Putamen (tissue), 1 donor: ENCODE data around the gene ACOT13.
"Not testable (repeated sequence)": the region's sequence is repeated elsewhere in the genome, so short reads cannot be mapped to it uniquely, and the experiment has no call there.

ENCODE experiments used
- DNase-seq: peaks from one replicate; pipeline ENCODE4 v3.0.0-alpha.2; 2016; ENCODE audit warnings: low spot score

ACOT13 gene

DNA sequence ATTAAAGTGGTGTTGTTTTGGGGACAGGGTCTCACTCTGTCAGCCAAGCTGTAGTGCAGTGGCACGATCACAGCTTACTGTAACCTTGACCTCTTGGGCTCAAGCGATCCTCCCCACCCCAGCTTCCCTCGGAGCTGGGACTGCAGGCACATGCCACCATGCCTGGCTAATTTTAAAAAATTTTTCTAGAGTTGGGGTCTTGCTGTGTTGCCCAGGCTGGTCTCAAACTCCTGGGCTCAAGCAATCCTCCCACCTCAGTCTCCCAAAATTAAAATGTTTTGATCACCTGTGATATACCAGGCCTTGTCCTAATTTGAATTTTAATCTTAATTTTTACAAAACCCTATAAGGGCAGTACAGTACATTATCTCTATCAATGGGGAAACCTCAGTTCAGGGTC, 25.5 kb downstream of the ACOT13 start:
- DNase-seq = no peak

DNA sequence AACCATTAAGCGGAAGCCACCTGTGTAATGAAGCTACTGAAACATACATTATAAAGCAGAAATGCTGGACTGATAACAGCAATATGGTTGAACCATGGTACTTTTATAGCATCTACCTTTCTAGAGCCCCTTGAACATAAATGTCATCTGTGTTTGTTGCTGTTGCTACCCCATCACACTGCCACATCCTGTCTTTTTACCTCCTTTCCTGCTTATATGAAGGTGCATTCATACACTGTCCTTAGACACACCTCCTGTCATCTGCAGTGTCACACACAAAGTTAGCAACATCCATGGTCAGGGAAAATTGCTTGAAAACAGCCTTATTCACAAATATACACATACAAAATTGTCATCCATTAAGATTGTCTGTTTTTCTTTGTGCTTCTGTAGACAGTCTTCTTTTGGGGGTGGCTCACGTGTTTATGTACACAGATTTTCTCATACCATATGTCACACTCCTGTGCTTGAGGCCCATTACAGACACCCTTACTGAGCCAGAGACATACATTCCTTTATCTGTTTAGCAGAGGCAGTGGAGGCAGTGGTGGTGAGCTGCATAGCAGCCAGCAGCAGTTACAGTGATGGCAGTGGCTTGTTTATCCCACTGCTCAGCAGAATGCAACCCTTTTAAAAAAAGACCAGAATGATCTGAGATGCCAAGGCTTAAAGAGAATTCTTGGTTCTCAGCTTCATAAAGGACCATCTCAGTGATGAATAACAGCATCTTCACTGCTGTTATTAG, 26.1 kb downstream of the ACOT13 start:
- no peak for DNase-seq

- DNase-seq = no peak
These were observed 27.3 kb downstream of the ACOT13 start for GRCh38 chr6:24694198-24694597.

DNA sequence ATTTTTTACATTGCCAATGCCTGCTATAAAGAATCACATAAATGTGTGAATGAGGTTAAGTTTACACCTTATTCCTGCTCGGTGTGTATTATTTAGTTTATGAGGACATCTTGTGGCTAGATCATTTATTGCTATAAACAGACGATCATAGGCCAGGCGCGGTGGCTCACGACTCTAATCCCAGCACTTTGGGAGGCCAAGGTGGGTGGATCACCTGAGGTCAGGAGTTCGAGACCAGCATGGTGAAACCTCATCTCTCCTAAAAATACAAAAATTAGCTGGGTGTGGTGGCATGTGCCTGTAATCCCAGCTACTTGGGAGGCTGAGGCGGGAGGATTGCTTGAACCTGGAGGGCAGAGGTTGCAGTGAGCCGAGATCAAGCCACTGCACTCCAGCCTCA, 28.8 kb downstream of the ACOT13 start:
- DNase-seq = peak; percentile 28

- DNase-seq = no peak
These were observed 29.2 kb downstream of the ACOT13 start for GRCh38 chr6:24696097-24696496.

GRCh38 chr6:24699521-24700359, 32.9 kb downstream of the ACOT13 start:
- no peak for DNase-seq

- DNase-seq = no peak
These were observed 35.9 kb downstream of the ACOT13 start for GRCh38 chr6:24702720-24703282.

DNA sequence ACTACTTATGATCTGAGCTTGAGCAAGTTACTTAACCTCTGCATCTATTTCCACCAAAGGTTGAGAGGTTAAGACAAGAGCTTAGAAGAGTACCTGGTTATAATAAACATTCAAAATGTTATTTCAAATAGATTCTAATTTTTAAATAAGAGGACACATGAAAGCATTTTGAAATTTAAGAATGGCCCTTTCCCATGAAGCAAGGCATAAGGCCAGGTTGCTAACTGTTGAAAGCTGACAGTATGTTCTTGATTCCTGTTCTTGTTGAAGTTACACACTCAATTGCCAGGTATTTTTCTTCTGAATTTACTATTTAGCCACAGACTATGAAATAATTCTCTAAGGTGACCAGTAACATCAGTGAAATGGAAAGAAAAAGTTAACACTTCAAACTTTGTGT, 37.6 kb downstream of the ACOT13 start:
- DNase-seq = no peak

- no peak for DNase-seq
These were observed 41.7 kb downstream of the ACOT13 start for GRCh38 chr6:24708612-24709011.

DNA sequence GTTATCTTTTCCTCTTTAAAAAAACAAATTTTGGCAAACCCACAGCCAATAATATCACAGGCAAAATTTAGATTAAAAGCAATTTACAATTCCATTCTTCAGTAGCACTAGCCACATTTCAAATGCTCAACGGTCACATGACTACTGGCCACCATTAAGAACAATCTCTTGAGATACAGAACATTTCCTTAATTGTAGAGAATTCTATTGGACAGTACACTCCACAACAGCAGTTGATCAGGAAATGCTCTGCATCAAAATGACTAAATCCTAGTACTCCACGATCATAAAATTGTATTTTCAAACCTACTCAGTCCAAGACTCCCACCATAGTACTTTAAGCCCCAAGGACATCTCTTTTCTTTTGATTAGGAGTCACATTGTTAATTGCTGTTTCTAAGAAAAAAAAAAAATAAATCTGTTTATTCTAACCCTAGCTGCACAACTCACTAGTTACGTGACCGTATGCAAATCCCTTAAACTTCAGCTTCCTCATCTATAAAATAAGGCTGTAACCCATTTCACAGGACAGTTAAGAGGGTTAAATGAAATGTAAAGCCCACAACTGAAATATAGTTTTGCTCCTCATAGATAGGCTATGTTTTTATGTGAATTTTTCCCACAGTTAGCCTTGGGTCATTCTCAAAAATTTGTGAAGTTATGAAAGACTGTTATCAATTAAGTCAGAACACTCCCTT, 42.3 kb downstream of the ACOT13 start:
- DNase-seq = no peak

DNA sequence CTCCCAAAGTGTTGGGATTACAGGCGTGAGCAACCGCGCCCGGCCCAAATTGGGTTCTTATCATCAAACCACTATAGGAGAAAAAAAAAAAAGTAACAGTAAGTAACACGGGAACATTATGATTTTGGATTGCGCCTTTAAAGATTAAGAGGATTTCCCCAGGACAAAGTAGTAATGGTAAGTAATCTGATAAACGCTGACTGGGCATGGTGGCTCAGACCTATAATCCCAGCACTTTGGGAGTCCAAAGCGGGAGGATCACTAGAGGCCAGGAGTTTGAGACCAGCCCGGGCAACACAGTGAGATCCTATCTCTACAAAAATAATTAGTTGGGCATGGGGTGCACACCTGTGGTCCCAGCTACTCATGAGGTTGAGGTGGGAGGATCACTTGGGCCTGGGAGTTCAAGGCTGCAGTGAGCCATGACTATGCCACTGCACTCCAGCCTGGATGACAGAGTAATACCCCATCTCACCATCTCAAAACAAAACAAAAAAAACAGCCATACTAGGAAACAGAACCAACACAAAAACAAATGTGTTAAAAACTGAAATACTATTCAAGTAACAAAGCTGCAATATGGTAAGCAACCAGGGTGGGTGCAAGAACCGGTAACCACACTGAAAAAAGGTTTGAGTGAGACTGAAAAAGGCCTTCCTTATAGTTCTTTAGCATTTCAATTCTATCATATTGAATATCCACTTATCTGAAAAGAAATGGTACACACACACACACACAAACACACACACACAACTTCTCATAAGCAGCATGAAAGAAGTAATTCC, 43.8 kb downstream of the ACOT13 start:
- no peak for DNase-seq

DNA sequence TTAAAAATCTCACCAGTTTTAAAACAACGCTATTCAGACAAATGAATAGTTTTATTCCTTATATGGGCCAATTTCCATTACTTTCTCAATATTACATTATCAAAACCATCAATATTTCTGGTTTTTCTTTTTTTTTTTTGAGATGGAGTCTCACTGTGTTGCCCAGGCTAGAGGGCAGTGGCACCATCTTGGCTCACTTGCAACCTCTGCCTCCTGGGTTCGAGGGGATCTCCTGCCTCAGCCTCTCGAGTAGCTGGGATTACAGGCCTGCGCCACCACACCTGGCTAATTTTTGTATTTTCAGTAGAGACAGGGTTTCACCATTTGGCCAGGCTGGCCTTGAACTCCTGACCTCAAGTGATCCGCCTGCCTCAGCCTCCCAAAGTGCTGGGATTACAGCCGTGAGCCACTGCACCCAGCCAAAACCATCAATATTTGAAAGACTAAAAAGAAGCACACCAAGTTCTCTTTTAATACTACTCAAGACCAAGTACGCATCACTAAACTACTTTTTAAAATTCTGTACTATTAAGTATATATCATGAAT, 49.8 kb downstream of the ACOT13 start:
- not testable (repeated sequence) for DNase-seq

- no peak for DNase-seq
These were observed 51.7 kb downstream of the ACOT13 start for GRCh38 chr6:24718449-24719124.

GRCh38 chr6:24719125-24719971, 52.5 kb downstream of the ACOT13 start, which contains the start of gene C6orf62:
Gene C6orf62 (minus strand): TSS chr6:24719154. CDS start chr6:24718668, 486 bp downstream.
- peak; percentile 24 for DNase-seq

GRCh38 chr6:24720131-24720603, 53.3 kb downstream of the ACOT13 start:
- peak; percentile 40 for DNase-seq

- DNase-seq = peak; percentile 100
These were observed 54.0 kb downstream of the ACOT13 start for GRCh38 chr6:24720604-24721460.

DNA sequence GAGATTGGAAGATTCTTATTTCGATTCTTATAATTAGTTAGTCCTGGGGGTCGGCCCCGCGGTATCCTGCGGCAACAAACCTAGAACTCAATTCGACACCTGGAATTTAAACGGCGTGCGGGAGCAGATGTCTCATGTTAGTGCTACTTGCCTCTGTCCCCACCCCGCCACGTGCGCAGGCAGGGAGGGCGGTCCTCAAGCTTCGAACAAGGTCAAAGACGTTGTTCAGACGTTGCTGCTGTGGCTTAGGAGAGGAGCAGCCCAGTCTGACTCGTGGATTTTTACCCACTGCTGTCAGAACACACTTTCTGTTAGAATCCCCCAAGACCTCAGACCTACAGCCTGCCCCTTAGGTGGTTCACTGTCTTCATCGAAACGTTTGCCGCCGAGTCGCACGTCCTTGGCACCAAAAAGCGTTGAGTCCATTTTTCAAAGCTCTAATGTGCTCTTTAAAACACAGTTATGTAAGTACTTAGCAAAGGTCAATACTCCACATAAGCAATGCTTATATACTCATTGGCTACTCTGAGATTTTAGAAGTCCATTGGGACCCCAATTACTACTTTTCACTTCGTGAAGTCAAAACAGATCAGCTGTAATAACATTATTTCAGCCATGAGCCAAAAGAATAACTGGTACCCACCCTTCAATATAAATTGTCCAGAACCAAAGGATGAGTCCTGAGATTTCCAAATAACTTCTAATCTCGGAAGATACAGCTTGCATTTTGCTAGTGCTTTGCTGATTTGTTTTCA, 54.8 kb downstream of the ACOT13 start:
- no peak for DNase-seq

- DNase-seq = no peak
These were observed 56.4 kb downstream of the ACOT13 start for GRCh38 chr6:24723270-24723669.
